ENCODE measurements around the gene LIPT2.
"Not testable (repeated sequence)": the region's sequence is repeated elsewhere in the genome, so short reads cannot be mapped to it uniquely, and the experiment has no call there.

The LIPT2 gene

DNA sequence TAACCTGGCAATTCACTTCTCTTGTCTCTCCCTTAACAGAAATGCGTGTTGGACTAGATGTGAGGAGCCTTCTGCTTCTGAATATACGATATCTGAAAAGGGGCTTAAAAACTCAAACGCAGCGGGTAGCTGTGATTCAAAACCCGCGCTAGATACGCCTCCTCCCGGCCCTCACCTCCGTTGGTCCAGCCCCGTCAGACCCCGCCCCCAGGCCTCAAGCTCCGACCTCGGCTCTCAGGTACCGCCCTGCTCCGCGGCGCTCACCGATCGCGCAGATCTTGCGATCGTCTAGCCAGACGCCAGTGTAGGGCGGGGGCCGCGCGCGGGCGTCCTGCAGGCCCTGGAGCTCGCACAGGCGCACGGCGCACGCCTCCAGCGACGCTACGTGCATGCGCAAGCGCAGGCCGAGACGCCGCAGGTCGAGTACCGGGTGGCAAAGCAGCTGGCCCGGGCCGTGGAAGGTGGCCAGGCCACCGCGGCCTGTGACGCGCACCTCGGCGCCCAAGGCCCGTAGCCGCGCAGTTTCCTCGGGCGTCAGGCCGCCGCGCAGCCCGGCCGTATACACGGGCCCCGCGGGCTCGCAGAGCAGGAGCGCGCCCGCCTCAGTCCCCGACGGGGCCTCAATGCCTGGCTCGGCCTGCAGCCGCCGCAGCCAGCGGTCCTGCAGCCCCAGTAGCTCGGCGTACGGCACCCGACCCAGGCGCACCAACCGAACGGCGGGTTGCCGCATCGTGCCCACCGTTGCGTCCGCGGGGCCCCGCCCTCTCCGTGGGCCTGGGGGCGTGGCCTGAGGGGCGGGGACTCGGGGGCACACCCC is at the start of gene LIPT2:
Gene LIPT2 (minus strand): TSS at position 751 of the 817 bp plus-strand sequence. CDS start 21 bp downstream, at position 730.
- DNase-seq (ENCODE audit: extremely low spot score), result peak; percentile 92
- TF ChIP-seq NFRKB (IDR thresholded peaks at IDR 0.05), result no peak
- no peak for TF ChIP-seq FOXK2 (IDR thresholded peaks at IDR 0.05)
- TF ChIP-seq L3MBTL2 (conservative IDR thresholded peaks at IDR 0.05), result no peak
- TF ChIP-seq, protein P1, sequence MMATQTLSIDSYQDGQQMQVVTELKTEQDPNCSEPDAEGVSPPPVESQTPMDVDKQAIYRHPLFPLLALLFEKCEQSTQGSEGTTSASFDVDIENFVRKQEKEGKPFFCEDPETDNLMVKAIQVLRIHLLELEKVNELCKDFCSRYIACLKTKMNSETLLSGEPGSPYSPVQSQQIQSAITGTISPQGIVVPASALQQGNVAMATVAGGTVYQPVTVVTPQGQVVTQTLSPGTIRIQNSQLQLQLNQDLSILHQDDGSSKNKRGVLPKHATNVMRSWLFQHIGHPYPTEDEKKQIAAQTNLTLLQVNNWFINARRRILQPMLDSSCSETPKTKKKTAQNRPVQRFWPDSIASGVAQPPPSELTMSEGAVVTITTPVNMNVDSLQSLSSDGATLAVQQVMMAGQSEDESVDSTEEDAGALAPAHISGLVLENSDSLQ (IDR thresholded peaks at IDR 0.05), result no peak
- no peak for TF ChIP-seq SUZ12 (IDR thresholded peaks at IDR 0.05)
- 0 out of 2 replicates have a peak, but pooled peaks have one; percentile 97 for TF ChIP-seq ZNF384 (IDR thresholded peaks at IDR 0.05)
- no peak; the same call in 1 of the 2 replicates for TF ChIP-seq HDGF (IDR thresholded peaks at IDR 0.05; ENCODE audit: borderline replicate concordance)
- 0 out of 2 replicates have a peak, but pooled peaks have one; percentile 38 for TF ChIP-seq LEF1 (IDR thresholded peaks at IDR 0.05; ENCODE audit: borderline replicate concordance)
- TF ChIP-seq SP1 (IDR thresholded peaks at IDR 0.05), result no peak
- no peak for TF ChIP-seq FOXM1 (IDR thresholded peaks at IDR 0.05; ENCODE audit: borderline replicate concordance)
- TF ChIP-seq FOXA1 (IDR thresholded peaks at IDR 0.05), result no peak
- no peak for TF ChIP-seq TARDBP (IDR thresholded peaks at IDR 0.05)
- TF ChIP-seq BHLHE40 (IDR thresholded peaks at IDR 0.05; ENCODE audit: borderline replicate concordance), result no peak
- TF ChIP-seq ARNT (IDR thresholded peaks at IDR 0.05), result no peak
- TF ChIP-seq CTBP1 (IDR thresholded peaks at IDR 0.05; ENCODE audit: borderline replicate concordance), result no peak
- ChIA-PET CTCF (interaction anchor here (0.6 to 1.5 kb wide), 6 partner anchors 11 to 131 kb away, joined by 3 to 5 read pairs (median 3); no protein-coding TSS in a partner anchor), POLR2A (interaction anchor here (0.7 to 2.4 kb wide), 43 partner anchors 9 to 894 kb away, joined by 3 to 33 read pairs (median 5); partner anchors contain the start of genes PGM2L1, POLD3 and UCP2)

DNA sequence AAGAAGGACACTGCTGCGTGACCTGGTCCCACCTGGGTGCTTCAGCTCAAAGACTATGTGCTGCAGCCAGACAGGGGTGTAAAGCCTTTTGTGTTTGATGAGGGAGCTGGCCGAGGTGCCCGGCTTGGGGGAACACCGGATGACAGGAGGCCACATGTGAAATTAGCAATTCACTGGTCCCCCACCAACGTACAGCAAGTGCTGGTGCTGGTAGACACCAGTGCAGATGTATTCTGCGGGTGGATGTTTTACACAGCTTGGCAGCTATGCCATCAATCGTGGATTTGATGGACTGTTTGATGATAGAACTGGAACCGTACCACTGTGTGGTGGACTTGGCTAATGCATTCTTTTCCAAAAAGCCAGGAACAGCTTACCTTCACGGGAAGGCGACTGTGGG is 47.9 kb upstream of the LIPT2 start:
- ChIA-PET CTCF (no interaction called here), POLR2A (no interaction called here)
- no peak for DNase-seq (ENCODE audit: extremely low spot score)
- TF ChIP-seq, protein P1 (IDR thresholded peaks at IDR 0.05), result no peak
- no peak for TF ChIP-seq NFRKB (IDR thresholded peaks at IDR 0.05)
- TF ChIP-seq L3MBTL2 (conservative IDR thresholded peaks at IDR 0.05), result no peak
- TF ChIP-seq LEF1 (IDR thresholded peaks at IDR 0.05; ENCODE audit: borderline replicate concordance), result no peak
- TF ChIP-seq CTBP1 (IDR thresholded peaks at IDR 0.05; ENCODE audit: borderline replicate concordance), result no peak
- no peak for TF ChIP-seq FOXM1 (IDR thresholded peaks at IDR 0.05; ENCODE audit: borderline replicate concordance)
- TF ChIP-seq ZNF384 (IDR thresholded peaks at IDR 0.05), result no peak
- TF ChIP-seq TARDBP (IDR thresholded peaks at IDR 0.05), result no peak
- no peak for TF ChIP-seq FOXA1 (IDR thresholded peaks at IDR 0.05)
- no peak for TF ChIP-seq ELF4 (IDR thresholded peaks at IDR 0.05)
- no peak for TF ChIP-seq SUZ12 (IDR thresholded peaks at IDR 0.05)
- no peak for TF ChIP-seq BHLHE40 (IDR thresholded peaks at IDR 0.05; ENCODE audit: borderline replicate concordance)
- TF ChIP-seq ARNT (IDR thresholded peaks at IDR 0.05), result no peak

DNA sequence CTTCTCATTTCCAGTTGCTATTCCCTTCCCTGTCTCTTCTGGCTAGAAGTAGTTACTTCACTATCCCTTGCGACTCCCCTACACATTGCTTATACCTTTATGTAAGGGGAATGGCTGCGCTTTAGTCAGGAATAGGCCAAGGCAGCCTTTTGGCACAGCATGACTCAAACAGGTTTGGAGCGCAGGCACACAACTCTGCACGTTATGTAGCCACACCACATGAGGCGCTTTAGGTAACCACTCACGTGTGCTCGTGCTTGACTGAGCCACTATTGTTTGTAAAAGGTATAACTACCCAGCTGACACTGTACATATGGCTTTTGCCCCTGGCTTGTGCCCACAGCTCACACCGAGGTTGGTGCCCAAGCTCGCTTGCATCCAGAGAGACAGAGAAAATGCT is 46.7 kb upstream of the LIPT2 start:
- ChIA-PET CTCF (no interaction called here), POLR2A (no interaction called here)
- DNase-seq (ENCODE audit: extremely low spot score), result no peak
- TF ChIP-seq FOXA1 (IDR thresholded peaks at IDR 0.05) (no peak), SP1 (IDR thresholded peaks at IDR 0.05) (no peak), TARDBP (IDR thresholded peaks at IDR 0.05) (no peak), FOXM1 (IDR thresholded peaks at IDR 0.05; ENCODE audit: borderline replicate concordance) (no peak), CTBP1 (IDR thresholded peaks at IDR 0.05; ENCODE audit: borderline replicate concordance) (no peak)
- TF ChIP-seq, protein P1 (IDR thresholded peaks at IDR 0.05), result no peak

DNA sequence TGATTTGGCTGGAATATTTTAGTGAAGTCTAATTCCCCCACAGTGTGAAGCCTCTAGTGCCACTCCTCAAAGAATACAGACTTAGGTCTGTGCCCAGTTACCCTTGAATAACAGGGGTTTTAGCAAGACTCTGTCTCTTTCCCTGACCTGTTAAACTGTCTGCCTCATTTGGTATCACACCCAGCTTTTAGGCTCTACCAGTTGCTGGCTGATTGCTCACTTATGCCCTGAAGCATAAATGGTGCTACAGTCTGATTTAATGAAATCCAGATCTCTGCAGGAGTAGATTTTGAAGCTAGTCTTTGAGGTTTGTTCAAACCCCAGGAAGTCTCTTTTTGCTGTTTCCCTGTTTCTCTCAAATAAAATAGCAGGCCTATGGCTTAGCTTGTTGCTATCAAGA is 45.2 kb upstream of the LIPT2 start:
- DNase-seq (ENCODE audit: extremely low spot score), result no peak
- CTCF ChIA-PET, result no interaction called here
- no peak for TF ChIP-seq BHLHE40 (IDR thresholded peaks at IDR 0.05; ENCODE audit: borderline replicate concordance)
- TF ChIP-seq TARDBP (IDR thresholded peaks at IDR 0.05), result no peak
- TF ChIP-seq SUZ12 (IDR thresholded peaks at IDR 0.05), result no peak
- TF ChIP-seq ELF4 (IDR thresholded peaks at IDR 0.05), result no peak
- no peak for TF ChIP-seq HDGF (IDR thresholded peaks at IDR 0.05; ENCODE audit: borderline replicate concordance)
- TF ChIP-seq, protein P1 (IDR thresholded peaks at IDR 0.05), result no peak
- no peak for TF ChIP-seq FOXA1 (IDR thresholded peaks at IDR 0.05)
- POLR2A ChIA-PET, result interaction anchor here (1.5 kb wide), 1 partner anchor 45 kb away, joined by 4 read pairs; the partner anchor contains the start of gene LIPT2

DNA sequence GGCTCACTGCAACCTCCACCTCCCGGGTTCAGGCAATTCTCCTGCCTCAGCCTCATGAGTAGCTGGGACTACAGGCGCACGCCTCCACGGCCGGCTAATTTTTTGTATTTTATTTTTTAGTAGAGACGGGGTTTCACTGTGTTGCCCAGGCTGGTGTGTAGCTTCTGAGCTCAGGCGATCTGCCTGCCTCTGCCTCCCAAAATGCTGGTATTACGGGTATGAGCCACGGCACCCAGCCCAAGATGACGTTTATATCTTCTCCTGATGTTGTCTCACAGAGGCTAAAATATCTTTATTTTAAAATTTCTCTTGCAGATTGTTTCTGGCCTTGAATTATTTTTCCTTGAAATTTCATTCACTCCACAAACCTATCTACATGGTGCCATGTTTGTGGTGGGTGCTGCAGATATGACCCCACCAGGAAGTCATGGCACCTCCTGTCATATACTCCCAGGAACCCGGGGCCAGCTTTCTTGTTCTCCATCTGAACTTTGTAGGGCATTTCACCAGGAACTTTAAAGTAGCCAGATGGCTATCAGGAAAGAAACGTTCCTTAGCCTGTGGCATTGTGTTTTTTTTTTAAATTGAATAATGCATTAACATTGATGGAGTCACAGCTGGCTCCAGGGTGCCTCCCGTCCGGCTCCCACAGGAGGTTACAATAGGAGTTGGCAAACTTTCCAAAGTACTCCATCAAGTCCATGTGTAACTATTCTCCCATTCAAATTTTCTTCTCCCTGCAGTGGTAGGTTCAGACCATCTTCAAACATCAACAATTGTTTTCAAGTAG is 42.0 kb upstream of the LIPT2 start:
- CTCF ChIA-PET, result no interaction called here
- POLR2A ChIA-PET, result no interaction called here
- TF ChIP-seq SUZ12 (IDR thresholded peaks at IDR 0.05) (no peak), ZNF384 (IDR thresholded peaks at IDR 0.05) (no peak), FOXA1 (IDR thresholded peaks at IDR 0.05) (no peak), CTBP1 (IDR thresholded peaks at IDR 0.05; ENCODE audit: borderline replicate concordance) (no peak), ARNT (IDR thresholded peaks at IDR 0.05) (no peak), ELF4 (IDR thresholded peaks at IDR 0.05) (no peak), NFRKB (IDR thresholded peaks at IDR 0.05) (no peak), TARDBP (IDR thresholded peaks at IDR 0.05) (no peak), FOXK2 (IDR thresholded peaks at IDR 0.05) (no peak), FOXM1 (IDR thresholded peaks at IDR 0.05; ENCODE audit: borderline replicate concordance) (no peak), BHLHE40 (IDR thresholded peaks at IDR 0.05; ENCODE audit: borderline replicate concordance) (no peak), HDGF (IDR thresholded peaks at IDR 0.05; ENCODE audit: borderline replicate concordance) (no peak), L3MBTL2 (conservative IDR thresholded peaks at IDR 0.05) (no peak), LEF1 (IDR thresholded peaks at IDR 0.05; ENCODE audit: borderline replicate concordance) (no peak), SP1 (IDR thresholded peaks at IDR 0.05) (no peak)
- TF ChIP-seq, protein P1 (IDR thresholded peaks at IDR 0.05), result no peak
- no peak for DNase-seq (ENCODE audit: extremely low spot score)

DNA sequence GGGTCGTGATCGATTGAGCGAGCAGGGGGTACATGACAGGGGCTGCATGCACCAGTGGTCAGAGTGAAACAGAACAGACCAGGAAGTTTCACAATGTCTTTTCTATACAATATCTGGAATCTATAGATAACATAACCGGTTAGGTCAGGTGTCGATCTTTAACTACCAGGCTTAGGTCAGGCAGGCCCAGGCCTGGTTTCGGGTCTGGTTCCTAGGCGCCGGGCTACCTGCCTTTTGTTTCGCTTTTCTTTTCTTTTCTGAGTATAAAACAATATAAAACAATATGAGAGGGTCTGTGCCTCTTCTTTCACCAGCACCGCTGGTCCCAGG is 41.4 kb upstream of the LIPT2 start:
- POLR2A ChIA-PET, result interaction anchor here (1.0 kb wide), 1 partner anchor 42 kb away, joined by 3 read pairs; no protein-coding TSS in a partner anchor
- CTCF ChIA-PET; DNase-seq (ENCODE audit: extremely low spot score): not testable (repeated sequence)
